ENCODE results near the gene LRRC47. TPM values are rescaled to one million over a fixed set of nuclear protein-coding genes. Genes with fewer than 3 reads are reported as not detected.

Gene LRRC47
- total RNA-seq, 1 donor from 2014 or later, result 55.4 TPM

GRCh38 chr1:3747903-3748302 lies 48.4 kb downstream of the LRRC47 start:
- Mint-ChIP-seq H3K4me1 (peaks cover 28% of the 10 kb centered on the region), H3K36me3 (no peaks in the 10 kb centered on the region), H3K4me3 (peak overlapping the region; percentile 80), H3K27me3 (ENCODE audit: low read depth) (peaks cover 36% of the 10 kb centered on the region), H3K27ac (no peak overlapping the region), H3K9me3 (no peaks in the 10 kb centered on the region)
- DNase-seq (ENCODE audit: low spot score in 2 of 2, unreplicated experiment in 2 of 2), result no peak
- TF ChIP-seq, protein P1, sequence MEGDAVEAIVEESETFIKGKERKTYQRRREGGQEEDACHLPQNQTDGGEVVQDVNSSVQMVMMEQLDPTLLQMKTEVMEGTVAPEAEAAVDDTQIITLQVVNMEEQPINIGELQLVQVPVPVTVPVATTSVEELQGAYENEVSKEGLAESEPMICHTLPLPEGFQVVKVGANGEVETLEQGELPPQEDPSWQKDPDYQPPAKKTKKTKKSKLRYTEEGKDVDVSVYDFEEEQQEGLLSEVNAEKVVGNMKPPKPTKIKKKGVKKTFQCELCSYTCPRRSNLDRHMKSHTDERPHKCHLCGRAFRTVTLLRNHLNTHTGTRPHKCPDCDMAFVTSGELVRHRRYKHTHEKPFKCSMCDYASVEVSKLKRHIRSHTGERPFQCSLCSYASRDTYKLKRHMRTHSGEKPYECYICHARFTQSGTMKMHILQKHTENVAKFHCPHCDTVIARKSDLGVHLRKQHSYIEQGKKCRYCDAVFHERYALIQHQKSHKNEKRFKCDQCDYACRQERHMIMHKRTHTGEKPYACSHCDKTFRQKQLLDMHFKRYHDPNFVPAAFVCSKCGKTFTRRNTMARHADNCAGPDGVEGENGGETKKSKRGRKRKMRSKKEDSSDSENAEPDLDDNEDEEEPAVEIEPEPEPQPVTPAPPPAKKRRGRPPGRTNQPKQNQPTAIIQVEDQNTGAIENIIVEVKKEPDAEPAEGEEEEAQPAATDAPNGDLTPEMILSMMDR (IDR thresholded peaks at IDR 0.05; ENCODE audit: unreplicated experiment), result no peak

DNA sequence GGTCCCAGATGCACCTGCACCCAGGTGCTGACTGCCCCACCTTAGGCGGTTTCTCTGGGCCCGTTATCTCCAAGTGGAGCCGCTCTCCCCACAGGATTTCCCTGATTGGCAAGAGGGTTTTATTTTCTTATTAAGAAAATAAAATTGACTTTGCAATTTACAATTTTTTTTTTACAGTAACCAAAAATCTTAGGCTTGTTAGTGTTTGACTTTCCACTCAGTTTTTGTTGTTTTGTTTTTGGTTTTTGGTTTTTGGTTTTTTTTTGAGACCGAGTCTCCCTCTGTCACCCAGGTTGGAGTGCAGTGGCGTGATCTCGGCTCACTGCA lies 48.8 kb downstream of the LRRC47 start:
- no peak for DNase-seq (ENCODE audit: low spot score in 2 of 2, unreplicated experiment in 2 of 2)
- TF ChIP-seq, protein P1 (IDR thresholded peaks at IDR 0.05; ENCODE audit: unreplicated experiment), result no peak
- peaks cover 28% of the 10 kb centered on the region for H3K4me1 Mint-ChIP-seq
- peaks cover 34% of the 10 kb centered on the region for H3K27me3 Mint-ChIP-seq (ENCODE audit: low read depth)
- no peak overlapping the region for H3K27ac Mint-ChIP-seq
- no peaks in the 10 kb centered on the region for H3K9me3 Mint-ChIP-seq
- peak overlapping the region; percentile 80 for H3K4me3 Mint-ChIP-seq
- H3K36me3 Mint-ChIP-seq, result peaks cover under 1% of the 10 kb centered on the region

DNA sequence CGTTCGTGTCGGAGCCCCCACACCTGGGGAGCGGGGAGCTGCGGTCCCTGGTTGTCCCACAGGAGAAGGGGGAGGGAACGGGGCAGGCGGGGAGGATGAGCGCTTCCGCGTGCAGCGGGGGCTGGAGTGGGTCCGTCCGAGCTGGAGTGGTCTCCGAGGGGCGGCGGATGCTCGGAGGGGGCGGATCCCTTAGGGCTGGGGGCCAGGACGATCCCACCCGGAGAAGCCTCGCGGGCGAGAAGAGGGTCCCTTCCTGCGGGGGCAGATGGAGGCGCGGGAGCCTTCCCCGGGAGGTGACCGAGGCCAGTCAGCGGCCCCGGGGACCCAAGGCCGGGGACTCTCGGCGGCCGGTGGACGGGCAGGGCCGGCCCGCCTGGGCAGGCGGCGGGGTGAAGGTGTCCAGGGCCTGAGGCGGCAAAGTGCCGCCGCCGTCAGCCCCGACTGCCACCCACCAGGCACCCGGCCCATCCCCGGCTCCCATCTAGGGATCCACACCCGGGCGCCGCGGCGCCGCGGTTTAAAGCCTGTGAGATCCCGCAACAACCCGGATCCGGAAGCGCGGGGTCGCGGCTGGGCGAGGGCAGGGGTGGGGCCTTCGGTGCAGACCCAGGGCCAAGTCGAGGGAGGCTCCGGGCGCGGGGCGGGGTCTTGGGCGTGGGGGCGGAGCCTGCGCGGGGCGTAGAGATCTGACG lies 49.3 kb downstream of the LRRC47 start:
- Mint-ChIP-seq H3K4me1 (peaks cover 28% of the 10 kb centered on the region), H3K4me3 (peak overlapping the region; percentile 80), H3K36me3 (peaks cover 3% of the 10 kb centered on the region), H3K27me3 (ENCODE audit: low read depth) (peaks cover 29% of the 10 kb centered on the region), H3K9me3 (no peaks in the 10 kb centered on the region), H3K27ac (peak overlapping the region; percentile 47)
- peak; percentile 62 to 78 for DNase-seq (ENCODE audit: low spot score in 2 of 2, unreplicated experiment in 2 of 2)
- TF ChIP-seq, protein P1 (IDR thresholded peaks at IDR 0.05; ENCODE audit: unreplicated experiment), result no peak

DNA sequence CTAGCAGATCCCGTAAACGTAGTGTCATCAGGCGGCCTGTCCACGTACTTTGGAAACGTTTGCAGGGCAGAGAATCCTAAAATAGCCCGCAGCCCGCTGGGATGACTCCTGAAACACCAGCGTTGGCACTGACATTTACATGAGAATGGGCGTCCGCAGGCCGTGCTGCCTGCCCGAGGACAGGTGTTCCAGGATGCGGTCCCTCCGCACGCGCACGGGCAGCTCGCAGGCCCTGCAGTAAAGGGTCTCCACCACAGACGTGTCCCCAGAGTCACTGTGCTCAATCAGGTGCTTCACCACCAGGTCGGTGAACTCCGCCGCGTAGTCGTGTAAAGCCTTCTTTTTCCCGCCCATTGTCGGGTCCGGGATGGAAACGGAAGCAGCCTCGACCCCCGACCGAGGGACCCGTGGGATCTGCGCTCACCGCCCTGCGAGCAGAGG lies 49.9 kb downstream of the LRRC47 start:
- peaks cover 24% of the 10 kb centered on the region for H3K27me3 Mint-ChIP-seq (ENCODE audit: low read depth)
- DNase-seq (ENCODE audit: low spot score in 2 of 2, unreplicated experiment in 2 of 2), result no peak
- H3K9me3 Mint-ChIP-seq, result no peaks in the 10 kb centered on the region
- H3K4me1 Mint-ChIP-seq, result peaks cover 28% of the 10 kb centered on the region
- TF ChIP-seq, protein P1 (IDR thresholded peaks at IDR 0.05; ENCODE audit: unreplicated experiment), result no peak
- H3K27ac Mint-ChIP-seq, result peak overlapping the region; percentile 47
- peaks cover 6% of the 10 kb centered on the region for H3K36me3 Mint-ChIP-seq
- peak overlapping the region; percentile 80 for H3K4me3 Mint-ChIP-seq

DNA sequence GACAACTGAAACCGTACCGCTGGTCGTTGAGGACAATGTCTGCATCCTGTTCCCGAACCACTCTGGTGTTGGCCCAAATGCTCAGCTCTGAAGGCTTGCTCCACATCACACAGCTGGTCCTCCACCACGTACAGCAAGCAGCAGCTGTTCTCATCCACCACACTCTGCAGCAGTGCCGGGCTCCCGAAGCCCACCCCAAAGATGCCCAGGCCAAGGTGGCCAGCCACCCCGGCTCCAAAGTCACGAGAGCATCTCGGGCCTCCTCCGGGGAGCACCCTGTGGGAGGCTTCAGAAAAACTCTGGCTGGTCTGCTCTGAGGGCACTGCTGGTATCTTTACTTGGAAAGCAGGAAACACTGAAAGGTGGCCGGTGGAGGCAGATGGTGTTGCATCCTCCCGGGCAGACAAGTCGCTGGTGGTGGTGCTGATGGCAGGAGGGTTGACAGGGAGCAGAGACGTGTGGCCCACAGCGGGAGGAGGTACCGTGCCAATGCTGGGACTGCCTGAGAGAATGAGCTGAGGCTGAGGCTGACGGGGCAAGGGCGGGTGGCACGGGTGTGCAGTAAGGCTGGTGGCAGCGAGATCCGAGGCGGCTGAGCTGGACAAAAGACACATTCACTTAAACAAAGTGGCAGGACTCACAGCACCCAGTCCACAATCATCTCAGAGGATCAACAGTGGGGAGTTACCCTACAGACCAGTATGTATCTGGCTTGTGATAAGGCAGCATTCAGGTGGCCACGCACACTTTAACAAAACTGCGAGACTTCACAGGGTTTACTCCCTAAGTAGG lies 50.5 kb downstream of the LRRC47 start:
- TF ChIP-seq, protein P1 (IDR thresholded peaks at IDR 0.05; ENCODE audit: unreplicated experiment), result no peak
- Mint-ChIP-seq H3K36me3 (peaks cover 7% of the 10 kb centered on the region), H3K27me3 (ENCODE audit: low read depth) (peaks cover 18% of the 10 kb centered on the region), H3K9me3 (no peaks in the 10 kb centered on the region), H3K4me1 (peaks cover 28% of the 10 kb centered on the region), H3K27ac (no peak overlapping the region), H3K4me3 (peak overlapping the region; percentile 80)
- no peak for DNase-seq (ENCODE audit: low spot score in 2 of 2, unreplicated experiment in 2 of 2)

Measured in mesothelial cell of epicardium (in vitro differentiated cells).